Left ventricle myocardium inferior (tissue), 1 donor: ENCODE data around the gene XRCC4. TPM values are rescaled to one million over a fixed set of nuclear protein-coding genes. Genes with fewer than 3 reads are reported as not detected.
A peak's percentile ranks its signal among the peaks of the same experiment; 100 is the strongest.

ENCODE experiments used
- DNase-seq: peaks from one replicate; pipeline ENCODE4 v3.0.0-alpha.2; 2020
- H3K27ac ChIP-seq: fragments of 200-600 bp; replicated peaks from 2 replicates; pipeline ENCODE4 v1.8.0; 2021
- H3K27me3 ChIP-seq: fragments of 200-600 bp; 2 replicates; pipeline ENCODE4 v1.8.0; 2021; ENCODE audit warnings: low read depth
- H3K36me3 ChIP-seq: fragments of 200-600 bp; 2 replicates; pipeline ENCODE4 v1.8.0; 2021
- H3K4me1 ChIP-seq: fragments of 200-600 bp; 2 replicates; pipeline ENCODE4 v1.8.0; 2021
- H3K4me3 ChIP-seq: fragments of 200-600 bp; 2 replicates; pipeline ENCODE4 v1.8.0; 2021; ENCODE audit warnings: mild to moderate bottlenecking, moderate library complexity
- H3K9me3 ChIP-seq: fragments of 200-600 bp; replicated peaks from 2 replicates; pipeline ENCODE4 v1.8.0; 2021
- CTCF ChIP-seq: fragments of 200-600 bp; IDR thresholded peaks from 2 replicates; pipeline ENCODE4 v1.8.0; 2021; ENCODE audit warnings: antibody characterized with exemption, mild to moderate bottlenecking, borderline replicate concordance
- intact Hi-C: fragments of 100-400 bp; cut with micrococcal nuclease; formaldehyde crosslinking; loops from one replicate; pipeline ENCODE4 v1.11.0; 2022
- total RNA-seq: library from RNA; stranded (reverse); fragmentation: NEBNext Ultra II Directional; extraction: Animal tissue kit (Norgen Biotek cat#: 25700); gene quantifications from one replicate; pipeline ENCODE4 v1.2.1, GENCODE V29; 2021
- donor health status: DM: no; HTN: yes; CAD: no; lungs with severe emphysema.

Gene XRCC4
- total RNA-seq, 1 donor from 2014 or later = 5.2 TPM

- Histone ChIP-seq H3K36me3 (peaks cover 4% of the 10 kb centered on the region), H3K27me3 (no peaks in the 10 kb centered on the region), H3K9me3 (peaks cover 32% of the 10 kb centered on the region), H3K4me3 (no peak overlapping the region), H3K27ac (peak overlapping the region; percentile 44), H3K4me1 (peaks cover 34% of the 10 kb centered on the region)
- intact Hi-C loops = no loop called here
- TF ChIP-seq CTCF = no peak
- DNase-seq = no peak
Observed at GRCh38 chr5:83096660-83097339, 19.5 kb downstream of the XRCC4 start.

GRCh38 chr5:83097689-83098231 lies 20.4 kb downstream of the XRCC4 start:
- no peak for TF ChIP-seq CTCF
- intact Hi-C loops = no loop called here
- DNase-seq = no peak
- Histone ChIP-seq H3K9me3 (peaks cover 23% of the 10 kb centered on the region), H3K27me3 (no peaks in the 10 kb centered on the region), H3K4me1 (peaks cover 41% of the 10 kb centered on the region), H3K4me3 (no peak overlapping the region), H3K36me3 (peaks cover 4% of the 10 kb centered on the region), H3K27ac (peak overlapping the region; percentile 44)

- no peak overlapping the region for H3K4me3 ChIP-seq
- H3K4me1 ChIP-seq = peaks cover 41% of the 10 kb centered on the region
- TF ChIP-seq CTCF = no peak
- H3K36me3 ChIP-seq = no peaks in the 10 kb centered on the region
- DNase-seq = no peak
- peaks cover 10% of the 10 kb centered on the region for H3K9me3 ChIP-seq
- peak overlapping the region; percentile 44 for H3K27ac ChIP-seq
- H3K27me3 ChIP-seq = no peaks in the 10 kb centered on the region
- intact Hi-C loops = no loop called here
Observed at GRCh38 chr5:83099001-83099400, 21.7 kb downstream of the XRCC4 start.

- no peaks in the 10 kb centered on the region for H3K27me3 ChIP-seq
- peaks cover 41% of the 10 kb centered on the region for H3K4me1 ChIP-seq
- TF ChIP-seq CTCF = no peak
- H3K9me3 ChIP-seq = peaks cover 6% of the 10 kb centered on the region
- H3K4me3 ChIP-seq = no peak overlapping the region
- intact Hi-C loops = no loop called here
- peak overlapping the region; percentile 44 for H3K27ac ChIP-seq
- H3K36me3 ChIP-seq = no peaks in the 10 kb centered on the region
- no peak for DNase-seq
Observed at GRCh38 chr5:83099445-83099844, 22.1 kb downstream of the XRCC4 start.

- Histone ChIP-seq H3K9me3 (no peaks in the 10 kb centered on the region), H3K4me1 (peaks cover 41% of the 10 kb centered on the region), H3K27ac (no peak overlapping the region), H3K27me3 (no peaks in the 10 kb centered on the region), H3K36me3 (no peaks in the 10 kb centered on the region), H3K4me3 (no peak overlapping the region)
- no peak for DNase-seq
- intact Hi-C loops = no loop called here
- no peak for TF ChIP-seq CTCF
Observed at GRCh38 chr5:83101514-83101913, 24.2 kb downstream of the XRCC4 start.
